Gastrocnemius medialis (tissue), 4 donors: Measurements from ENCODE around the gene ABCA13. TPM values are rescaled to one million over a fixed set of nuclear protein-coding genes. Genes with fewer than 3 reads are reported as not detected.

Experiments
- ATAC-seq, 2 donors: fragments of 150-250 bp; one replicate each; pipeline ENCODE4 v1.9.1; 2016
- DNase-seq, 2 donors: peaks; one replicate each; pipeline ENCODE4 v3.0.0-alpha.2; 2019
- H3K27ac ChIP-seq, 4 donors: fragments of 200-600 bp; sonication (generic); 1 replicate in 1 of 4; 2 replicates in 3 of 4; pipeline ENCODE4 v1.5.1; 2016 to 2018; ENCODE audit warnings: mild to moderate bottlenecking in 2 of 4, moderate library complexity in 1 of 4
- H3K27me3 ChIP-seq, 3 donors: fragments of 200-600 bp; sonication (generic) in 2 of 3; 1 replicate in 1 of 3; 2 replicates in 2 of 3; pipeline versions ENCODE4 v1.5.1 to v1.6.0; 2016 to 2019; ENCODE audit warnings: mild to moderate bottlenecking in 1 of 3, moderate library complexity in 1 of 3
- H3K36me3 ChIP-seq, 2 donors: fragments of 200-600 bp; sonication (generic) in 1 of 2; one replicate each; pipeline ENCODE4 v1.5.1; 2017 to 2018
- H3K4me1 ChIP-seq, 2 donors: fragments of 200-600 bp; sonication (generic) in 1 of 2; one replicate each; pipeline ENCODE4 v1.5.1; 2016 to 2017; ENCODE audit warnings: mild to moderate bottlenecking in 2 of 2
- H3K4me3 ChIP-seq, 4 donors: fragments of 200-600 bp; sonication (generic) in 3 of 4; 1 replicate in 1 of 4; 2 replicates in 3 of 4; pipeline ENCODE4 v1.5.1; 2016 to 2019; ENCODE audit warnings: mild to moderate bottlenecking in 2 of 4
- H3K9me3 ChIP-seq, 3 donors: fragments of 200-600 bp; sonication (generic) in 2 of 3; 1 replicate in 1 of 3; 2 replicates in 2 of 3; pipeline ENCODE4 v1.5.1; 2016 to 2019
- POLR2A ChIP-seq, 2 donors: fragments of 450-650 bp; IDR thresholded peaks; one replicate each; pipeline ENCODE4 v1.6.1; 2017; ENCODE audit warnings: antibody characterized with exemption in 2 of 2, mild to moderate bottlenecking in 2 of 2, moderate library complexity in 2 of 2
- in situ Hi-C, 4 donors: fragments of 200-750 bp; cut with MboI; loops; one replicate each; pipeline versions ENCODE4 v1.15.0 to v1.8.0; 2017; ENCODE audit warnings: low sequenced_read_pairs in 4 of 4
- intact Hi-C: fragments of 100-400 bp; cut with DNase I; formaldehyde crosslinking; loops from one replicate; pipeline ENCODE4 v1.15.1; 2023; ENCODE audit warnings: low total_unique reads
- total RNA-seq, 4 donors: library from RNA; depleted of rRNA; stranded (reverse); fragments of >200 nt; gene quantifications; one replicate each; pipeline versions ENCODE4 v1.1.0 to v1.2.3, GENCODE V29; 2016
- TF ChIP-seq, protein P1 (sequence below), 5 experiments: fragments of 450-650 bp in 3 of 5; fragments of 200-600 bp in 2 of 5; sonication (generic) in 2 of 5; IDR thresholded peaks in 4 of 5; conservative IDR thresholded peaks in 1 of 5; 1 replicate in 4 of 5; 2 replicates in 1 of 5; pipeline ENCODE4 v1.5.1; 2016 to 2019; ENCODE audit warnings: antibody characterized with exemption in 5 of 5, mild to moderate bottlenecking in 3 of 5, moderate library complexity in 3 of 5

Gene ABCA13
- total RNA-seq, 4 donors from 2014 or later = 0.03 to 0.10 TPM; not detected in 2

DNA sequence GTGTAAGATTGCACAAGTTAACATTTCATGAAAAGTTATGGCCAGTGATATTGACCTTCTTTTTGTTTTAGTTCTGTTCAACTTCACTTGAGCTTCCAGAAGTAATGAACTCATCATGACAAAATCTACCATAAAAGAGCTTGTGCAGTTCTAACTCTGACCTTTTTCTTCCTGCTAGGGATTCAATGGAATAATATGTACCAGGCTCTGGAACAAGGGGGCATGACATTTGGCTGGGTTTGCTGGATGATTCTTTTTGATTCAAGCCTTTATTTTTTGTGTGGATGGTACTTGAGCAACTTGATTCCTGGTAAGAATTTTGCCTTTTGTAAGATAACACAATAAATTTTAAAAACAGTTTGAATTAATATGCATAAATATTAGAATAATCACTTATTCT, 205.0 kb downstream of the ABCA13 start:
- no peak for TF ChIP-seq POLR2A (IDR thresholded peaks at IDR 0.05)
- TF ChIP-seq, protein P1, sequence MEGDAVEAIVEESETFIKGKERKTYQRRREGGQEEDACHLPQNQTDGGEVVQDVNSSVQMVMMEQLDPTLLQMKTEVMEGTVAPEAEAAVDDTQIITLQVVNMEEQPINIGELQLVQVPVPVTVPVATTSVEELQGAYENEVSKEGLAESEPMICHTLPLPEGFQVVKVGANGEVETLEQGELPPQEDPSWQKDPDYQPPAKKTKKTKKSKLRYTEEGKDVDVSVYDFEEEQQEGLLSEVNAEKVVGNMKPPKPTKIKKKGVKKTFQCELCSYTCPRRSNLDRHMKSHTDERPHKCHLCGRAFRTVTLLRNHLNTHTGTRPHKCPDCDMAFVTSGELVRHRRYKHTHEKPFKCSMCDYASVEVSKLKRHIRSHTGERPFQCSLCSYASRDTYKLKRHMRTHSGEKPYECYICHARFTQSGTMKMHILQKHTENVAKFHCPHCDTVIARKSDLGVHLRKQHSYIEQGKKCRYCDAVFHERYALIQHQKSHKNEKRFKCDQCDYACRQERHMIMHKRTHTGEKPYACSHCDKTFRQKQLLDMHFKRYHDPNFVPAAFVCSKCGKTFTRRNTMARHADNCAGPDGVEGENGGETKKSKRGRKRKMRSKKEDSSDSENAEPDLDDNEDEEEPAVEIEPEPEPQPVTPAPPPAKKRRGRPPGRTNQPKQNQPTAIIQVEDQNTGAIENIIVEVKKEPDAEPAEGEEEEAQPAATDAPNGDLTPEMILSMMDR (IDR thresholded peaks at IDR 0.05 in 4 of 5, conservative IDR thresholded peaks at IDR 0.05 in 1 of 5) = no peak
- no peak for DNase-seq
- ATAC-seq = no peak

DNA sequence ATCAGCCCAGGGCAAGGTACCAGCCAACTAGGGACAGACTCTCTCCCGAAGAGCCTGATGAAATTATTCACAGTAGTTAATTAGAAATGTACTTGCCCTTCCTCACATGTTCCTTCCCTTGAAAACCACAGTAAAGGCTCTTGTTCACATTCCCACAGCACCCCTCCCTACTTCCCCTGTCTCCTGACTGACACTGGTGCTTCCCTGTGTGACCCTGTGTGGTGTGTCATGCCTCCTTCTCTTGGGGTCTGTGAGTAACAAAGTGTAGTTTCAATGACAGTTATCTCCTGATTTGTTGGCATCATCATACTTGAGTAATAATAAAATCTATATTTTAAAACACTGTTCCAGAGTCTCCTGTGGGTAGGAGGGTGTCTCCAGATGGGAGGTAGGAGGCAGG, 209.7 kb downstream of the ABCA13 start:
- in situ Hi-C loops = no loop called here
- no peaks in the 10 kb centered on the region for H3K36me3 ChIP-seq
- intact Hi-C loops = no loop called here
- H3K4me3 ChIP-seq = no peak overlapping the region
- no peak overlapping the region for H3K27ac ChIP-seq
- DNase-seq (no peak), ATAC-seq (no peak)
- no peaks in the 10 kb centered on the region for H3K27me3 ChIP-seq
- H3K9me3 ChIP-seq = no peaks in the 10 kb centered on the region
- TF ChIP-seq, protein P1 (IDR thresholded peaks at IDR 0.05 in 4 of 5, conservative IDR thresholded peaks at IDR 0.05 in 1 of 5) = no peak
- no peak for TF ChIP-seq POLR2A (IDR thresholded peaks at IDR 0.05)
- H3K4me1 ChIP-seq = no peaks in the 10 kb centered on the region

More for the DNA sequence above, 205.0 kb downstream of the ABCA13 start:
- H3K36me3 ChIP-seq = no peaks in the 10 kb centered on the region
- H3K27me3 ChIP-seq = no peaks in the 10 kb centered on the region
- no peak overlapping the region for H3K4me3 ChIP-seq
- intact Hi-C loops (no loop called here), in situ Hi-C loops (no loop called here)
- H3K27ac ChIP-seq = no peak overlapping the region
- no peaks in the 10 kb centered on the region for H3K9me3 ChIP-seq
- no peaks in the 10 kb centered on the region for H3K4me1 ChIP-seq

DNA sequence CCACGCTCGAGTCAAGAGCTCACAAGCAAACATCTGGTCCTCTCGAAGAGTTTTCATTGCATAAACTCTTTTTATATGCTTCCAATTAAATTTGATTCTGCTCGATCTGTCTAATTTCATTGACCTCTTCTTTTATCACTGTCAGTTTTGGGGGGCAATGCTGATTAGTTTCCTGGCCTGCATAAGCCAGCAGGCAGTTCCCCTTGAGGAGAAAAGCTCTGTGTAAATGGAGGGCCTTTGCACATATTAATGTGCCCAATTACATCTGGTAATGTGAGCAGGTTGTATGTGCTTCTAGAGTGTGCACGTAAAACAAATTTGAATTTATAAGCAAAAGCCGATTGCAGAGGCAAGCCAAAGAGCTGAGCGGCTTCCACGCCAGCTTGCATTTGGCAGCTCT, 210.3 kb downstream of the ABCA13 start:
- no peaks in the 10 kb centered on the region for H3K9me3 ChIP-seq
- TF ChIP-seq, protein P1 (IDR thresholded peaks at IDR 0.05 in 4 of 5, conservative IDR thresholded peaks at IDR 0.05 in 1 of 5) = no peak
- no peak for TF ChIP-seq POLR2A (IDR thresholded peaks at IDR 0.05)
- in situ Hi-C loops = no loop called here
- ATAC-seq = no peak
- intact Hi-C loops = no loop called here
- no peak for DNase-seq
- H3K4me3 ChIP-seq = no peak overlapping the region
- H3K4me1 ChIP-seq = no peaks in the 10 kb centered on the region
- H3K27me3 ChIP-seq = no peaks in the 10 kb centered on the region
- H3K27ac ChIP-seq = no peak overlapping the region
- H3K36me3 ChIP-seq = no peaks in the 10 kb centered on the region

DNA sequence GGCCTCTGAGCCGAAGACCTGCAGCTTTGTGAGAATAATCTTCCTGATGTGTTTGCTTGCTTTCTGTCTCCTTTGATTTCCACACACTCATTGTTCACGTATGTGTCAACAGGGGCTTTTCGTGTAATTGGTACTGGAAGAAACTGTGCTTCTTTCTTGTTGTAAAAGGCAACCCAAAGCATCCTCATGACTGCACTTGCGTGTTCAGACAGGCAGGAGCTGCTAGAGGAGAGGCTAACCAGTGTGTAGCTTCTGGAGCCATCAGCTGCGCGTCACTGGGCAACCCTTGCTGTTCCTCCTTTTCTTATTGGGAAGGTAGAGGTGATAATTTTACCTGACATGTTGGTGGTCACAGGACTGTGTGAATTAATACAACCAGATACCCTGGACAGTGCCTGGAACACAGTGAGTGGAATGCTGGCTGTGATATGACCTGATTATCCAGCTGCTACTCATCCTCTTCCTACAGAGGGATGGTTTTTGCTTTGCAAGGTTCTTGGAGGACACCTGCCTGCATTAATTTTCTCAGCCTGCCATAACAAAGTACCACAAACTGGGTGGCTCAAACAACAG, 213.0 kb downstream of the ABCA13 start:
- intact Hi-C loops (no loop called here), in situ Hi-C loops (no loop called here)
- no peaks in the 10 kb centered on the region for H3K4me1 ChIP-seq
- no peak for DNase-seq
- no peak overlapping the region for H3K4me3 ChIP-seq
- H3K9me3 ChIP-seq = no peaks in the 10 kb centered on the region
- H3K36me3 ChIP-seq = no peaks in the 10 kb centered on the region
- no peaks in the 10 kb centered on the region for H3K27me3 ChIP-seq
- TF ChIP-seq, protein P1 (IDR thresholded peaks at IDR 0.05 in 4 of 5, conservative IDR thresholded peaks at IDR 0.05 in 1 of 5) = no peak
- TF ChIP-seq POLR2A (IDR thresholded peaks at IDR 0.05) = no peak
- H3K27ac ChIP-seq = no peak overlapping the region
- ATAC-seq = no peak

DNA sequence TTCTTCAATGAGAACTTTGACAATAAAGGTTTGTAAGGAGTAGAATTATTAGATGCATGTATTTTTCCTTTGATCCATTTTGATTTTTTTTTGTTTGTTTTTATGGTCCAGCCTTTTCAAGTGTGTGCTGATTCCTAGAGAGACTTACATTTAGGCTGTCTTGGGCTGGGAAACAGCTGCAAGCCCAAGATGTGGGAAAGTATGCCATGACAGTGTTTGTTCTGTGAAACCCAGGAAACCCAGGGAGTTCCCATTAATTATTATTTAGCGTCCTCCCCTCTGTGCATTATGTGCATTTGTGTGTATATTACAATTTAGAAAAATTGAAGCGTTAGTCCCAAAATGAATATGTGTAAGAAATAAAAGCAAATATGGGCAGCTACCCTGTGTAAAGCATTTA, 216.7 kb downstream of the ABCA13 start:
- H3K36me3 ChIP-seq = no peaks in the 10 kb centered on the region
- H3K4me1 ChIP-seq = no peaks in the 10 kb centered on the region
- no peaks in the 10 kb centered on the region for H3K9me3 ChIP-seq
- TF ChIP-seq, protein P1 (IDR thresholded peaks at IDR 0.05 in 4 of 5, conservative IDR thresholded peaks at IDR 0.05 in 1 of 5) = no peak
- no peak for TF ChIP-seq POLR2A (IDR thresholded peaks at IDR 0.05)
- no peak overlapping the region for H3K27ac ChIP-seq
- no peak overlapping the region for H3K4me3 ChIP-seq
- intact Hi-C loops = no loop called here
- DNase-seq = no peak
- H3K27me3 ChIP-seq = no peaks in the 10 kb centered on the region
- in situ Hi-C loops = no loop called here
- no peak for ATAC-seq
